Endothelial cell of umbilical vein (primary cell): ENCODE results near the gene PTPRK.

Experiments
- EZH2 ChIP-seq: IDR thresholded peaks from 2 replicates; pipeline ENCODE4 v1.6.1; 2012; ENCODE audit warnings: borderline replicate concordance, low read depth, mild to moderate bottlenecking, moderate library complexity, low read length, inconsistent platforms; ENCODE audit not compliant: severe bottlenecking
- FOS ChIP-seq: IDR thresholded peaks from 2 replicates; pipeline ENCODE4 v1.6.1; 2011; ENCODE audit warnings: mild to moderate bottlenecking, low read length, moderate library complexity, borderline replicate concordance; ENCODE audit not compliant: insufficient read depth
- GATA2 ChIP-seq: IDR thresholded peaks from 2 replicates; pipeline ENCODE4 v1.7.0; 2011; ENCODE audit warnings: low read depth, mild to moderate bottlenecking, moderate library complexity, mixed read lengths, low read length; ENCODE audit not compliant: insufficient read length, insufficient read depth
- JUN ChIP-seq: IDR thresholded peaks from 2 replicates; pipeline ENCODE4 v1.6.1; 2011; ENCODE audit warnings: borderline replicate concordance, low read depth; ENCODE audit not compliant: insufficient read length, insufficient read depth
- POLR2A ChIP-seq: IDR thresholded peaks from 2 replicates; pipeline ENCODE4 v1.6.1; 2012; ENCODE audit warnings: low read depth, mild to moderate bottlenecking, control low read depth, low read length
- POLR2AphosphoS5 ChIP-seq: IDR thresholded peaks from 2 replicates; pipeline ENCODE4 v1.6.1; 2012; ENCODE audit warnings: low read depth, mild to moderate bottlenecking, control low read depth, low read length, moderate library complexity; ENCODE audit not compliant: insufficient read depth
- TF ChIP-seq, protein P1 (sequence below), 2 donors: IDR thresholded peaks; 1 replicate in 1 of 2; 2 replicates in 1 of 2; pipeline ENCODE4 v1.5.1; 2011; ENCODE audit warnings: low read length in 2 of 2, mild to moderate bottlenecking in 2 of 2, moderate library complexity in 2 of 2, control low read depth in 1 of 2, inconsistent platforms in 1 of 2, low read depth in 1 of 2; ENCODE audit not compliant: insufficient read depth in 1 of 2; ENCODE audit errors: extremely low read depth in 1 of 2

DNA sequence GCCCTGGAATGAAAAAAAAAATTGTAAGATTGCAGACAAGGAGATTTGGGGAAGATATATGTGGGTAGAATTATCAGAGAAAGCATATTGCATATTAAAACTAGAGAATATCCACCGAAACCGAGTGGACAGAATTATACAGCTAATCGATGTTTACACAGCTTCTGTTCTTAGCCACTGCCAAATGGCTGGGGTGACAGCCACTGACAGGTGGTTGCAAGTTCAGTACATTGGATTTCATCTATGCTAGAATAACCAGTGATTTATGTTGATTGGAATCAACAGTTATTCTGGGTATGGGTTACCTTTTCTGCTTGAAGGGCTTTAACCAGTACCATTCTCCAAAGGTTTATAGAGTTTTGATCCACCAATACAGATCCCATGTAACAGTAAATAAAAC, 571.1 kb downstream of the PTPRK start:
- TF ChIP-seq FOS (no peak), POLR2A (no peak), POLR2AphosphoS5 (no peak), JUN (no peak), EZH2 (no peak), GATA2 (no peak)
- TF ChIP-seq, protein P1, sequence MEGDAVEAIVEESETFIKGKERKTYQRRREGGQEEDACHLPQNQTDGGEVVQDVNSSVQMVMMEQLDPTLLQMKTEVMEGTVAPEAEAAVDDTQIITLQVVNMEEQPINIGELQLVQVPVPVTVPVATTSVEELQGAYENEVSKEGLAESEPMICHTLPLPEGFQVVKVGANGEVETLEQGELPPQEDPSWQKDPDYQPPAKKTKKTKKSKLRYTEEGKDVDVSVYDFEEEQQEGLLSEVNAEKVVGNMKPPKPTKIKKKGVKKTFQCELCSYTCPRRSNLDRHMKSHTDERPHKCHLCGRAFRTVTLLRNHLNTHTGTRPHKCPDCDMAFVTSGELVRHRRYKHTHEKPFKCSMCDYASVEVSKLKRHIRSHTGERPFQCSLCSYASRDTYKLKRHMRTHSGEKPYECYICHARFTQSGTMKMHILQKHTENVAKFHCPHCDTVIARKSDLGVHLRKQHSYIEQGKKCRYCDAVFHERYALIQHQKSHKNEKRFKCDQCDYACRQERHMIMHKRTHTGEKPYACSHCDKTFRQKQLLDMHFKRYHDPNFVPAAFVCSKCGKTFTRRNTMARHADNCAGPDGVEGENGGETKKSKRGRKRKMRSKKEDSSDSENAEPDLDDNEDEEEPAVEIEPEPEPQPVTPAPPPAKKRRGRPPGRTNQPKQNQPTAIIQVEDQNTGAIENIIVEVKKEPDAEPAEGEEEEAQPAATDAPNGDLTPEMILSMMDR (IDR thresholded peaks at IDR 0.05; ENCODE audit: extremely low read depth in 1 of 2, insufficient read depth in 1 of 2, low read depth in 1 of 2, low read length in 2 of 2) = no peak
